ENCODE results near the gene NXPH1.

GRCh38 chr7:8389593-8390261, 43.7 kb upstream of the NXPH1 start:
- TF ChIP-seq, protein P1, sequence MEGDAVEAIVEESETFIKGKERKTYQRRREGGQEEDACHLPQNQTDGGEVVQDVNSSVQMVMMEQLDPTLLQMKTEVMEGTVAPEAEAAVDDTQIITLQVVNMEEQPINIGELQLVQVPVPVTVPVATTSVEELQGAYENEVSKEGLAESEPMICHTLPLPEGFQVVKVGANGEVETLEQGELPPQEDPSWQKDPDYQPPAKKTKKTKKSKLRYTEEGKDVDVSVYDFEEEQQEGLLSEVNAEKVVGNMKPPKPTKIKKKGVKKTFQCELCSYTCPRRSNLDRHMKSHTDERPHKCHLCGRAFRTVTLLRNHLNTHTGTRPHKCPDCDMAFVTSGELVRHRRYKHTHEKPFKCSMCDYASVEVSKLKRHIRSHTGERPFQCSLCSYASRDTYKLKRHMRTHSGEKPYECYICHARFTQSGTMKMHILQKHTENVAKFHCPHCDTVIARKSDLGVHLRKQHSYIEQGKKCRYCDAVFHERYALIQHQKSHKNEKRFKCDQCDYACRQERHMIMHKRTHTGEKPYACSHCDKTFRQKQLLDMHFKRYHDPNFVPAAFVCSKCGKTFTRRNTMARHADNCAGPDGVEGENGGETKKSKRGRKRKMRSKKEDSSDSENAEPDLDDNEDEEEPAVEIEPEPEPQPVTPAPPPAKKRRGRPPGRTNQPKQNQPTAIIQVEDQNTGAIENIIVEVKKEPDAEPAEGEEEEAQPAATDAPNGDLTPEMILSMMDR (IDR thresholded peaks at IDR 0.05): no peak
- TF ChIP-seq EZH2 (IDR thresholded peaks at IDR 0.05; ENCODE audit: borderline replicate concordance, insufficient read depth, low read depth, low read length, poor library complexity, severe bottlenecking): no peak

All from B cell (primary cell).